C1 segment of cervical spinal cord (tissue), 14 donors: ENCODE data around the gene LRRC28.

Experiments used
- DNase-seq, 14 donors: peaks; one replicate each; lab custom pipeline; 2025; lab: John Stamatoyannopoulos, UW

The LRRC28 gene

DNA sequence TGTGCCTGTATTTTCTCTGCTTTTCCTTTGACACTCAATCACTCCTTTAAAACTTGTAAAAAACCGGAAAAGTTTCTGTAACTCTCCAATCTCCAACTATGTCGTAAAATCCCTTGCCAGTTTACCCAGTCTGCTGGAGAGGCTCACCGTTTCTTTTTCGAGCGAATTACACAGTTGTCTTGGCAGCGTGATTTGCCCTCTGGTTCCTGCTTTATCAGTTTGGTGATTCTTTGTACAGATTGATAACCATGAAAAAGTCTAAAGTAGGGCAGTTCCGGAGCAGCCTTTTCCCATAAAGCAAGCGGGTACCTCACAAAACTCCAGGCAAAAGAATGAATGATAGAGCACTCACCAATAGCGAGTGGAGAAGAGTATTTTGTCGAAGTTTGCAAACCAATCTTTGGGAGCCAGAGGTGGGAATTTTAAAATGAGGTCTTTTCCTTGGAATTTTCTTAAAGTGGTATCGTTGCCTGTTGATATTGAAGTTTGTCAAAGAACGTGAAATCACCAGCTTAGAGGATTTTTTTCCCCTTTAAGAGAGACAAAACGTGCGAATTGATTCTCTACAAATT lies 1.9 kb upstream of the LRRC28 start, which contains the start of gene TTC23:
Gene TTC23, minus strand, starts transcription at position 312 of the 572 bp plus-strand sequence. CDS start 20,869 bp downstream, outside the sequence.
- DNase-seq, result peak in 5 of 14 donors; percentile 4 to 46 (median 6)

DNA sequence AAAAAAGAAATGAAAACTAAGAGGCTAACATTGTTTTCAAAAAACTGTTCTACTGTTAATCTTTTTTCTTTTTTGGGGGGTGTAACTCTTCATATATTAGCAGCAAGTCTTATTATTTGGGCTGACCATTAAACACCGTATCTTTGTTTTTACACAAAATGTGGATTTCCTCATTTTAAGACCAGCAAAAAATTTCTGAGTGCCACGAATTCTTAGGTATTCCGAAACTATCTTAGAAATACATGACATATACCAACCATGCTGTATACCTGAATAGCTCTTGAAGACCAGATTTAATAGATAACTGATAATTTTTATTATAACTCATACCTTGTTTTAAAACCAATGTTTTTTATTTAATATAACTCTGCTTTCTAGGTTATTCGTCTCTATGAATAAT lies 1.3 kb upstream of the LRRC28 start:
- no peak for DNase-seq

DNA sequence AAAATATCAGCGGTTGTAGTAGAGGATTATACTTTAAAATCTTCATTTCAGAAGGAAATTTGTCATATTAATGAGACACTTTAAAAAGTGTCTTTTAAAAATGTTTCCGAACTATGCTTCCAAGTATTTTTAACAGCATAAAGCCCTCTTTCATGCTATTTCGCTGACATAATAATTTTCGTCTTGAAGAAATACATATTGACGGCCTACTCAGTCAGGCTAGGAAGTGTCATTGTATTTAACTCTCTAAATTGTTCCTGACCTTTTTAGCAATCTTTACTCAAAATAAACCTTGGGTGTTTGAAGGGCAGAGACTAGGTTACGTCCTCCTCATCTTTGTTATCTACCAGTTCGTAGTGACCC lies 806 bp upstream of the LRRC28 start:
- no peak for DNase-seq

DNA sequence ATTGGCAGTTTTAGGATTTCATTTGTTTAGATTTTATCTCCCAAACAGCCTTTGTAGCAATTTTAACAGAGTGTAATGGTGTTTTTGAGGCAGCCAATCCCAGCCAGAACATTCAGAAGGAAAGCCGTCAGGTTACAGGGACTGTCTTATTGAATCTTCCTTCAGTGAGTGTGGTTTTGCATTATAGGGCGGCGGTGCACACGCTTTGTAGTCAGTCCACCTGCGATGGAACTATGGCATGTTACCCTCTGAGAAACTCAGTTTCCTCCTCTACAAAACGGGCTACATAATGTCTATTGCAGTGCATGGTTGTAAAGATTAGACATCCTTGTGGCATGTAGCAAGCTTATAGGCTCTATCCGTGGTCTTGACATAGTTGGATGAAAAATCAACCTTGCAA lies 1.0 kb downstream of the LRRC28 start:
- no peak for DNase-seq

DNA sequence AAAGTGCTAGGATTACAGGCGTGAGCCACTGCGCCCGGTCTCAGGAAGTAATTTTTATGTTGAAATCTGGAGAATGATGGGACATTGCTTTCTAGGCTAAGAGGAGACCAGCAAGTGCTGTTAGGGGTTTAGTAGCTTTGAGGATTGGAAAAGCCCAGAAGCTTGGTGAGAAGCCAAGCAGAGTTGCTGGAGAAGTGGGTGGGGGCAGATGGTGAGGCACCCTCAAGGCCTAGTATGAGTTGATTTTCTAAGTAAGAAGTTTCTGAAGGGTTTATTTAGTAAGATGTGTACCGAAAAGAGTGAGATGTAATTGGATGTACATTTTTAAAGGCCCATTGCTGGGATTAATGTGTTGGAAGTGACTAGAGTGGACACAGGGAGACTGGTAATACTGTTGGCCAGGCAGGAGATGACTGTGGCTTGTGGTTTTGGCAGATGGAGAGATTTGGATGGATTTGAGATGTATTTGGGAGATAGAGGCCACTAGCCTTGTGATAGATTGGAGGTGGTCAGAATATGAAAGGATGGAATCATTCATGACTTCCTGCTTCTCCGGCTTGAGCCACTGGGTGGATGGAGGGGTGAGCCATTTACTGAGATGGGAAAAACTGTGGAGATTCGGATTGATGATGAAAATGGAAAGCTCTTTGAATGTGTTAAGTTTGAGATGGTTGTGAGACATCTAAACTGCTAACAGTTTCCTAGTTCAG lies 2.3 kb downstream of the LRRC28 start:
- no peak for DNase-seq

DNA sequence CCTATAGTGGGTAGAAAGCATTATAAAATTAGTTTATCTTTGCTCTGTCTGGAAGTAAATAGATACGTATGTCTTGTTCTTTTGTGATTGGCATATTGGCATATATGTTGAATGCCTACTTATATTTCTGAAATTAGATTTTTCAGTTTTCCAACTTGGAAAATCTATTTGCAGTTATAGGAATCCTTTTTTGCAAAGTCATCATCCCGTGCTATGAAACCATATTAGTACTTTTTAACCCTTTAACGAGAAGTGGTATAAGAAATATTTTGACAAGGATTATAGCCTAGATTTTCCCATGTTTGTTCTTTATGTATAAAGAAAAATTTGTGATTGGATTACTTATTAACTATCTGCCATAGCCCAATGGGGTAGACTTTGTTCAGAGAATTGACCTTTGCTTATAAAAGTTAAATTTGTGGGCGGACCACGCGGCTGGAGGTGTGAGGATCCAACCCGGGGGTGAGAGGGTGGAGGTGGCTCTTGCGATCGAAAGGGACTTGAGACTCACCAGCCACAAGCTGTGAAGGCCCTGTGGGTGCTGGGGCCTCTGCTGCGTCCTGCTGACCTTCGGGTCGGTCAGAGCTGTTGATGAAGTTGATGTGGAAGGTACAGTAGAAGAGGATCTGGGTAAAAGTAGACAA lies 5.9 kb downstream of the LRRC28 start:
- DNase-seq, result no peak

DNA sequence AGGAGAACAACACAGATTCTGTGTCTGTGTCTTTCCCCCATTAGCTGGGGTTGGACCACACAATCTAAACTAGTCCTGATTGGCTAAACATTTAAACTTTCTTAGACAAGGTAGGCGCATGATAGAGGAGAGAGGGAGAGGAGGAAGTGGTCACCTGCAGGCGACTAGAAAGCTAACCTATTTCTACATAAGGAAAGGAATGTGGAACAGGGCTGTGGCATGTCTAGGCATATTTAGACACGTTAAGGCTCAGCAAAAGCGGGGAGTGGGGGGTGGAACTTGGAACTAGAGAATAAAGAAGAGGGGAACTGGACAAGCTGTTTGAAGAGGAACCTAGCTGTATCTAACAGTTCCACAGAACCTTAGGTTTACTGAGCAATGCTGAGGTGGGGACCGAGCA lies 12.8 kb downstream of the LRRC28 start:
- DNase-seq, result no peak

DNA sequence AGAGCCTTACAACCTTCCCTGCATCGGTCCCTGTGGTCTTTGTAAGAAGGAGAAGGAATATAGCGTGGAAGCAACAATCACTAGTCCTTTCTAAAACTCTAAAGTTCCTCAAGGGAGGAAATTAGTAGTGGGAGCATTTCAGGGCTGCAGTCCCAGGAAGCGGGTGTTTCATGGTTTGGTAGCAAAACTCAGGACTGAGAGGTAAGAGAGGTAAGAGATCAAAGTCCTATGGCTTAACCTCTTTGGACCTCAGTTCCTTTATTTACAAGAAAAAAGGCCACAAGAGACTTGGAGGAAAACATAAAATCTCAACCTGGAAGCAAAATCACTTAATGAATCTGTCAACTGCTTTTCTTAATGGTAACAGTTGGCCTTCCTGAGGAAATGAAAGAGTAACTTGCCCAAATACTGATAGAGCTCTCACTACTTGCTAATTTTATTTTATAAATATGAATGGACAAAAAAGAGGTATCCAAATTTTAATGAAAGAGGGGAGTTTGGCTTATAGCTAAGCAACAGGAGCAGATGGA lies 14.3 kb downstream of the LRRC28 start:
- no peak for DNase-seq

DNA sequence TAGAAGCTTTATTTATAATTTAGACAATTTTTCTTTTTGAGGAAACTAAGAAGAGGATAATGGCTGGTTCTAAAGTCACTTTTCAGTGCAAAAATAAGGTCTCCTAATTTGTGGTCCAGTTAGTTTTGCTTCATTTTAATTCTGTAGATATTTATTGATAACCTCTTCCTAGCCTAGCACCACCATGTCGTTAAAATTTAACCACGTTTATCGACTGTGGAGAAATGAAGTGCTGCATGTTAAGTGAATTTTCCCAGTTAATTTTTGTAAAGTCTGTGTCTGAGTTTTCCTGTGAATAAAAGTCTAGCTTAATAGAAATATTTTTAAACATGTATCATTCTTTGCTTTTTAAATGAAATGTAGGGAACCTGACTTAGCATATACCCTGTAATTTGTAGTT lies 16.7 kb downstream of the LRRC28 start:
- DNase-seq, result no peak

DNA sequence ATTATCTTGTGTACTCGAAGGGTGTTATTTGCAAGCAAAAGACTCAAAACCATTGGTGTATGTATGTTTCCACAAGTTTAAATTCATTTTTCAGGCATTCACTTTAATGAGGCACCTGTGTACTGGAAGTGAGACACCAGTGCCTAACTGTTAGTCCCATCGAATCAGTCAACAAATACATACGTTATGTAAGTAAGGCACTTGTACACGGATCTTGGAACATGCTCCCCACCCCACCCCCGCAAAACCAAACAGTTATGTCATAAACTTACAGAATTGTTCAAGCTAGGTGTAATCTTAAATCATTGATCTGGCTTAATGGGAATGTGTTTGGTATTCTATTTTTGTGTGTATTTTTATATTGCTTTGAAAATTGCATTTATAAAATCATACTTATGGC lies 17.1 kb downstream of the LRRC28 start:
- no peak for DNase-seq

DNA sequence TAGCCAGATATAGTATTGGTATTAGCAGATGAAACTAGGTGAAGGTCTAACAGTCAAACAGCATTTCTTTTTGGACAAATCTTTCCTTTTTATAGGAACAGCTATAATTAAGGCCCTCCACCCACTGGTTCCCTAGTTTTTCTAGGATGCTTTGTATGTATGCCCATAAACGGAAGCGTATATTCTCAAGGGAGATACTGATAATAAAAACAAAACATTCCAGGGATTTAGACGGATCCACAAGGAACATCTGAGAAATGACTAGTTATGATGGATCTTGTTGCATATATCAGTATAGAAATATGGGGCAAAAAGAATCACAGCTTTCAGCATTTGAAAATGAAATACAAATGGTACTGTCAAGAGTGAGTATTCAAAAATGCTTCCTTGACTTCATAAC lies 22.5 kb downstream of the LRRC28 start:
- no peak for DNase-seq

DNA sequence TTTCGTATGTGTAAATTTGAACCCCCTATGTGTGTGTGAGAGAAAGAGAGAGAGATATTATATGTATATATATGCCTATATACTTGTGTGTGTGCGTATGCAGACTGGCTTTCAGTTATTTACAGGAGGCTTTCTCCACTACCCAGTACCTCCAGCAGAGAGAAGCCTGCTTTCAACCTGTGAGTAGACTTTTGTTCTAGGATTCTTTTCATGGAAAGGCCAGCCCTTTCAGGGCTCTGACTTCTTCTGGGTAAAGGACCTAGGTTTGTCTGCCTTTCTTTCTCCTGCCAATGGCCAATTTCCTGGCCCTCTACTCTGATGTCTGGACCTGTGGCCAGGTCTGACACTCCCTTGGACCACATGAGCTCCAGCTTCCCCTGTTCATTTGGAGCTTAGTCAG lies 23.8 kb downstream of the LRRC28 start:
- no peak for DNase-seq

DNA sequence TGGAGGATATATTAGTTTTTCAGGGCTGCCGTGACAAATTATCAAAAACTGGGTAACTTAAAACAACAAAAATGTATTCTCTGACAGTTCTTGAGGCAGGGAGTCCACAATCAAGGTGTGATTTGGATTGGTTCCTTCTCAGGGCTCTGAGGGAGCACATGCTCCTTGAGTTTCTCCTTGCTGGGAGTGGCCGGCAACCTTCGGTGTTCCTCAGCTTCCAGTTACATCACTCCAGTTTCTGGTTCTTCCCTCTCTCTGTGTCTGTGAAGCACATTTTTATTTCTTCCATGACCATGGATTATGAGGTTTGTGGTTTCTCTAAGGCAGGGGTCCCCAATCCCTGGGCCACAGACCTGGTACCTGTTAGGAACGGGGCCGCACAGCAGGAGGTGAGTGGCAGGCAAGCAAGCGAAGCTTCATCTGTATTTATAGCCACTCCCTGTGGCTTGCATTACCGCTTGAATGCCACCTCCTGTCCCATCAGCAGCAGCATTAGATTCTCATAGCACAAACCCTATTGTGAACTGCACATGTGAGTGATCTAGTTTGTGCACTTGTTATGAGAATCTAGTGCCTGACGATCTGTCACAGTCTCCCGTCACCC lies 24.3 kb downstream of the LRRC28 start:
- peak in 1 of 14 donors; percentile 50 for DNase-seq

DNA sequence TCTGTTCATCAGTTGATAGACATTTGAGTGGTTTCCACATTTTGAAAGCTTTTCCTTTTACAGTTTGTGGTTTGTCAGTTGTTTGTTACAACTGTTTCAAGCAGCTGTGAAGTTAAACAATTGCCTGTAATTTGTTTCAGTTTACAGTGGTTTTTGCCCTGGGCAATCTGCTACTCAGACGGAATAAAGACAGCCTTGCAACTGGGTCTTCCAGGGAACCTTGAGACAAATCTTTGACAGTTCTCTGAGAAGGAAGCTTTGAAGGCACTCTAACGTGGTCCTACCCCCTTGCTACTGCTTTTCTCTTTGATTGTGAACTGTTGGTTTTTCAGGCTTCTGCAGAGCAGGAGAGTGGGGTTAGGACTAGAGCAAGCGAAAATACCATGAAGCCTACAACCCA lies 28.0 kb downstream of the LRRC28 start:
- no peak for DNase-seq

DNA sequence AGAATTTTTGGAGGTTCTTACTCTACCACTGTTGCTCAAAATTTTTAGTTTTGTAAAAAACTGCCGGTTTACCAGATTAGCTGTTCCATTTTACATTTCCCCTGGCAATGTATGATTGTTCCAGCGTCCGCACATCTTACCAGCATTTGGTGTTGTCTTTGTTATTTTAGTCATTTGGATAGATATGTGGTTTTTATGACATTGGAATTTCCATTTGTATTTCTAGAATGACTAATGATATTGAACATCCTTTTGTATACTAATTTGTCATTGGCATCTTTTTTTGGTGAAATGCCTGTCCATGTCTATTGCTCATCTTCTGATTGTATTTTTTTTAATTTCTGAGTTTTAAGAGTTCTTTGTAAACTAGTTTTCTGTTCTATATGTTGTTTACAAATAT lies 28.5 kb downstream of the LRRC28 start:
- no peak for DNase-seq

DNA sequence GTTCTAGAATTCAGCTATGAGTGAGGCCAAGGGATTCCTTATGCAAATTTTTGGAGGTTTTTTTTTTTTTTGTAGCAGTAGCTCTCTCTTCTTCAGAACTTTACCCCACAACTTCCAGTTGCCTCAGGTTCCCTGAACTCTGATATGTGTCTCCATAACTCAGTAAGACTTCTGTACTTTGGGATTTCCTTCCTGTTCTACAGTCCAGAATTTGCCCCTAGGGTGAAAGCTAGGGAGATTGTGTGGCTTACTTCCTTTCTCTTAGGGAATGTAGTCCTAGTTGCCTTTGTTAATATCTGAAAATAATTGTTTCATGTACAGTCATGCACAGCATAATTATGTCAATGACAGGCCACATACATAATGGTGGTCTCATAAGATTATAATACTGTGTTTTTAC lies 30.8 kb downstream of the LRRC28 start:
- no peak for DNase-seq

DNA sequence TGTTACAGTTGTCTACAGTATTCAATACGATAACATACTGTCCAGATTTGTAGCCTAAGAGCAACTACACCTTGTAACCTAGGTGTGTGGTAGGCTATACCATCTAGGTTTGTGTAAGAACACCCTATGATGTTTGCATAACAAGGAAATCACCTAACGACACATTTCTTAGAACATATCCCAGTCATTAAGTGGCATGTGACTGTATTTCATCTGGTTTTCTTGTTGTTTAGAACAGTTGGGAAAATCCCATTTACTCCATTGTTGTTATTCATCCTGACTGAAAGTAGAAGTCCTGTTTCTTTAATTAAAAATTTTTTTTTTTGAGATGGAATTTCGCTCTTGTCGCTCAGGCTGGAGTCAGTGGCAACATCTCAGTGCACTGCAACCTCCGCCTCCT lies 31.3 kb downstream of the LRRC28 start:
- no peak for DNase-seq

DNA sequence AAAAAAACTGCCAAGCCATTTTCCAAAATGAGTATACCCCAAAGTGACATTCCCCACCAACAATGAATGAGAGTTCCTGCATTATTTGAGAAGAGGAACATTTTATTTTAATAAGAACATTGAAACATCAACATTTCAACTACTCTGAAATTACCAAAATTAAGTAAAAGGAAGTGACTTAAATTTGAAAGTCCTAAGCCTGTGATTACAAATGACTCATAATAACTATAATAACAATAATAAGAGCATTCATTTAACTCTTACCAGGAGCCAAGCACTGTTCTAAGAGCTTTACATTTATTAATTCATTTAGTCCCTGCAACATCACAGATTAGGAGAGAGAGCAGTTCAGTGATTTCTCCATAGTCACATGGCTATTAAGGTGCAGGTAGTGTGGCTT lies 32.4 kb downstream of the LRRC28 start:
- DNase-seq, result no peak

DNA sequence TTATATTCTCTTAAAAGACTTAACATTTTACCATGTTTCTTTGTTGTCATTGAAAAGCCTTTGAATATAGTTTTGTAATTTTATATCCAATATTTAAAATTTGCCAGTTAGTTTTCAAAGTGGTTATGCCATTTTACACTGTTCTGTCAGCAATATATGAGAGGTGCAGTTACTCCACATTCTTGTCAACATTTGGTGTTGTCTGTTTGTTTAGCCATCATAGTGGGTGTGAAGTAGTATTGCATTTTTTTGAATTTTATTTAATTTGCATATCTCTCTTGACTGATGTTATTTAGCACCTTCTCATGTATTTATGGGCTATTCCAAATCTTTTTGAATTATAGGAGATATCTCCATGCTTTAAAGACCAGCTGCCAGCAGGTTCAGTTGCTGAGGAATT lies 40.4 kb downstream of the LRRC28 start:
- no peak for DNase-seq

DNA sequence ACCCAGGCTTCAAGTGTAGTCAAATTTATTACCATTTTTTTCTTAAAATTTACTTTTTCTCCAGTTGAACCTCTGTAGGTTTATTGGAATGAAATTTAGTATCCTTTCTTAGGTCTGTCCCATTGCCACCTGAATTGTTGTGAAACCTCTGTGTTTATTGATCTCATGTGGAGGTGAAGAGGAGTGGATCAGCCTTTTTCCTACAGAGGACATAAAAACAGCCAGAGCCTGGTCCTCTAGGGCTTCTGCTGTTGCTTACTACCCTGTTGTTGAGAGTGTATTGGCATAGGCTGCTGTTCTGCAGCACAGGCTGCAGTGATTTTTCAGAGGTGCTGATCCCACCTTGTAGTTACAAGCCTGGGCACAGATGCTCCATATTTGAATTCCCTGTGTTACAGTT lies 44.6 kb downstream of the LRRC28 start:
- no peak for DNase-seq

DNA sequence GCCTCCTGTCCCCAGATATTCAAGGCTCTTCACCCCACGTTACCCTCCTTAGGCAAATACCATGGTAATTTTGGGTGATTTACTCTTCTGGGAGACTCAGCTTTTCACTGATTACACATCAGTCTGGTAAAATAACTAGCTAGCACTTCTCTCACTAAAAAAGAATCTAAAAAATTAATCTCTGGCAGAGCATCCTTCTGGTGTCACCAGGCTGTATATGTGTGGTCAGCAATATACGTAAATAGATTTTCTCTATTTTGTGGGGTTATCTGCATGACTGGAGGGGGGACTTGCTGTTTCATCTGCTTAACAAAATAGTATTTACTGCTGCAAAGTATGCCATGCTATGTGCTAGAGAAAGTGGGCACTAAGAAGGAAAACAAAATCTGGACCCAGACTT lies 45.1 kb downstream of the LRRC28 start:
- DNase-seq, result no peak

DNA sequence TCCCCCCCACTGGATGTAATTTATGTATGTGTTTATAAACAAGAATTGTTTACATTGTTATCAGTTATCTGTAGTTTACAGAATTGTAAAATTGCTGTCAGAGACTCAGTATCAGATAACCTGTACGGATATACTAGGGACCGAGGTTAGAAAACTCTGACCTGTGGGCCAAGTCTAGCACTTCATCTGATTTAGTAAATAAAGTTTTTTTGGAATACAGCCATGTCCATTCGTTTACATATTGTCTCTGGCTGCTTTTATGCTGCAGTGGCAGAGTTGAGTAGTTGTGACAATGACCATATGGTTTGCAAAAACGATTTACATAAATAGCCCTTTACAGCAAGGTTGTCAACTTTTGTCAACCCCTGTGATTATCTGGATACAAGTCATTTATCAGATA lies 52.6 kb downstream of the LRRC28 start:
- DNase-seq, result no peak
